Suprapubic skin (tissue), 3 donors: ENCODE data around the gene GNLY.

ENCODE experiments used
- EP300 ChIP-seq: sonication (generic); formaldehyde crosslinking; IDR thresholded peaks from one replicate; pipeline ENCODE4 v1.6.1; 2017; ENCODE audit warnings: antibody characterized with exemption
- POLR2A ChIP-seq, 2 donors: fragments of 450-650 bp; IDR thresholded peaks; one replicate each; pipeline ENCODE4 v1.6.1; 2017; ENCODE audit warnings: antibody characterized with exemption in 2 of 2, mild to moderate bottlenecking in 2 of 2, moderate library complexity in 2 of 2
- TF ChIP-seq, protein P1 (sequence below), 2 donors: fragments of 200-600 bp in 1 of 2; fragments of 450-650 bp in 1 of 2; sonication (generic) in 1 of 2; IDR thresholded peaks; one replicate each; pipeline ENCODE4 v1.5.1; 2016 to 2019; ENCODE audit warnings: antibody characterized with exemption in 2 of 2, mild to moderate bottlenecking in 1 of 2, moderate library complexity in 1 of 2

DNA sequence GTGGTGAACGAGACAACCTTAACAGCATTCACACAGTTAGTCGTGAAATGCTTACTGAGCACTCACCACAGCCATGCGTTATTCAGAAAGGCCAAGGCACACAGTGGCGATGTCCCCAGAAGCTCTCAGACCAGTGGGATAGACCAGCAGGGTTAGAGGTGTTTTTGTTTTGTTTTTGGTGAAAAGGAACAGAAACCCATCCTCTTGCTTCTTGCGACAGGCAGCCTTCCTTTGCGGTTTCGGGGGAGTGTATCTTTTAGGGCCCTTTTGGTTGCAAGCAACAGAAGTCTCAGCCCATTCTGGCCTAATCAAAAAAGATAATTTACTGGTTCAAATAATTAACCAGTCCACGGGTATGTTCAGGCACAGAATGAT lies 4.7 kb downstream of the GNLY start:
- TF ChIP-seq, protein P1, sequence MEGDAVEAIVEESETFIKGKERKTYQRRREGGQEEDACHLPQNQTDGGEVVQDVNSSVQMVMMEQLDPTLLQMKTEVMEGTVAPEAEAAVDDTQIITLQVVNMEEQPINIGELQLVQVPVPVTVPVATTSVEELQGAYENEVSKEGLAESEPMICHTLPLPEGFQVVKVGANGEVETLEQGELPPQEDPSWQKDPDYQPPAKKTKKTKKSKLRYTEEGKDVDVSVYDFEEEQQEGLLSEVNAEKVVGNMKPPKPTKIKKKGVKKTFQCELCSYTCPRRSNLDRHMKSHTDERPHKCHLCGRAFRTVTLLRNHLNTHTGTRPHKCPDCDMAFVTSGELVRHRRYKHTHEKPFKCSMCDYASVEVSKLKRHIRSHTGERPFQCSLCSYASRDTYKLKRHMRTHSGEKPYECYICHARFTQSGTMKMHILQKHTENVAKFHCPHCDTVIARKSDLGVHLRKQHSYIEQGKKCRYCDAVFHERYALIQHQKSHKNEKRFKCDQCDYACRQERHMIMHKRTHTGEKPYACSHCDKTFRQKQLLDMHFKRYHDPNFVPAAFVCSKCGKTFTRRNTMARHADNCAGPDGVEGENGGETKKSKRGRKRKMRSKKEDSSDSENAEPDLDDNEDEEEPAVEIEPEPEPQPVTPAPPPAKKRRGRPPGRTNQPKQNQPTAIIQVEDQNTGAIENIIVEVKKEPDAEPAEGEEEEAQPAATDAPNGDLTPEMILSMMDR (IDR thresholded peaks at IDR 0.05), result no peak
- TF ChIP-seq POLR2A (IDR thresholded peaks at IDR 0.05) (no peak), EP300 (no peak)
